AG10803 (cell line): ENCODE results near the gene PIH1D2.
"Not testable (repeated sequence)": the region's sequence is repeated elsewhere in the genome, so short reads cannot be mapped to it uniquely, and the experiment has no call there.

Experiments
- DNase-seq: peaks from one replicate; pipeline ENCODE4 v3.0.0; 2010; ENCODE audit warnings: low read depth
- H3K4me3 ChIP-seq: 2 replicates; pipeline ENCODE4 v1.5.1; 2011; ENCODE audit warnings: mild to moderate bottlenecking, low read length, control low read depth
- CTCF ChIP-seq: conservative IDR thresholded peaks from 2 replicates; pipeline ENCODE4 v1.5.1; 2011; ENCODE audit warnings: mild to moderate bottlenecking, low read length, control low read depth, inconsistent platforms

Gene PIH1D2

DNA sequence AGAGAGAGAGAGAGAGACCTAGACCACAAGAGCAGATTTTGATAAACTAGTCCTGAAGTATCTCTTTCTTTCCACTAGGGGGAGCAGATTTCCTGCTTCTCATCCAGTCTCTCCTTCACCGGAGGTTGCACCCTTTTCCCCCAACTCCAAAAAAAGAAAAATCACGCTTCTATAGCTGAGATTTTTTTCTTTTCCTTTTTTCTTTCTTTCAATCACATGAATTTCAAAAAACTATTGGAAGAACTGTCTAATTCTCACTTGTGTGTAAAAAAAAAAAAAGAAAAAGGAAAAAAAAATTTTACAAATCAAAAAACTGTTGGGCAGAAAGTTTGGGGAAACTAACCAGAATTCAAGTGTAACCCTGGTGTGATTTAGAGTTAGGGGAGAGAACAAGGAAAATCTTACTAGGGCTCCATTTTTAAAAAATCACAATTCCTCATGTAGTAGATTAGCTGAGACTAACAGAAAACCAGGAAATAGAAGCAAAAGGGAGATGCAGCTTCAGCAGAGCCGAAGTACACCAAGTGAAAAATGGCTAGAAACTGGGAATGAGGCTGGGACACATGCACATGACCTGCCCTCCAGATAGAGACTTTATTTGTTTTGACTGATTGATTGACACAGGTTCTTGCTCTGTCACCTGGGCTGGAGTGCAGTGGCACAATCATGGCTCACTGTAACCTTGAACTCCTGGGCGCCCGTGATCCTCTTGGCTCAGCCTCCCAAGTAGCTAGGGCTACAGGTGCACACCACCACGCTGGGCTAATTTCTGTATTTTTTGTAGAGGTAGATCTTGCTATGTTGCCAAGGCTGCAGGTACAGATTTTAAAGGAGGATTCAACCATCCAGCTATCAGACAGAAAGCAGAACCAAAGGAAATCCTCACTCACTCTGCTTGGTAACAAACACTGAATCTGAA is 40.0 kb upstream of the PIH1D2 start:
- peak; percentile 71 for DNase-seq
- peak; percentile 79 for TF ChIP-seq CTCF
- H3K4me3 ChIP-seq = no peak overlapping the region

DNA sequence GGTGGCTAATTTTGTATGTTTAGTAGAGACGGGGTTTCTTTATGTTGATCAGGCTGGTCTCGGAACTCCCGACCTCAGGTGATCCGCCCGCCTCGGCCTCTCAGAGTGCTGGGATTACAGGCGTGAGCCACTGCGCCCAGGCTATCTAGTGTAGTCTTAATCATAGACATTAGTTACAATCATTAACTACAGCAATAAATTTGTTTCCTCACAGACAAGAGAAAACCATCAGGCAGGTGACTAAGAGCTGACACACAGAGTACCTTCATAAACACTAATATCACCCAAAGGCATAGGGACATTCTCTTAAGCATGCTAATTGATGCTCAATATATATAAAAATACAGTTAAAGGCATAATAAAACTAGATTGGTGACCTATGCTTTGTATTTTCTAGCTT is 32.3 kb upstream of the PIH1D2 start:
- no peak for TF ChIP-seq CTCF
- no peak overlapping the region for H3K4me3 ChIP-seq
- no peak for DNase-seq

DNA sequence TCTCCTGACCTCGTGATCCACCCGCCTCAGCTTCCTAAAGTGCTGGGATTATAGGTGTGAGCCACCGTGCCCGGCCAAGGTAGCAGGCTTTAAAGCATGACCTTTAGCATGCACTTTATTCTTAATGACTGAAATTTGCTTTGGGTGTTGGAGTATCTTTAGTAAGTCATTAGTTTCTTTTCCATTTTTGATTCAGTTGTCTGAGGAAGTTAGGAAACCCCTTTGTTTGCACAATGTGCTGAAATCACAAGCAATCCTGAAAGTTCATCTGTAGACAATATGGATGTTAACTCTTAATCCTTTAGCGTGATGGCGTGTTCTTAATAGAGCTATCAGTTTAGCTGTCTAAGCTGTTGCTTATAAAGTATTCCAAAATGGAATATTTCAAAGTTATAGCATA is 29.6 kb upstream of the PIH1D2 start:
- no peak for TF ChIP-seq CTCF
- DNase-seq = no peak
- H3K4me3 ChIP-seq = no peak overlapping the region

DNA sequence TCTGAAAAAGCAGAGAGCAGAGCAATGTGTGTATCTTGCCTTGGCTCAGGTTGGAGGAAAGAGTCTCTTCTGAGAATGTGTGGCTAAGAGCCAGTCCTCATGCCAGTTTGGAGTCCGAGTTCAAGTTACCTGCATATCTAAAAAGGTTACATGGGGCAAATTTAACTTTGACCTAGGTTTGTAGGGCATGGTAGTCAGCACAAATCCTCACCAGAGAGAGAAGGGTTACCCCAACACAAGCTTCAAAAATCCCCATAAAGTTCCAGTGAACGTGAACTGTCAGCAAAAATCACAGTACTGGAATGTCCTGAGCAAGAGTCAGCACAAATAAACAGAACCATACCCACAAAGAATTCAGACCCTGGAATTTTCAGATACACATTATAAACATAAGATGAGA is 26.6 kb upstream of the PIH1D2 start:
- no peak for DNase-seq
- H3K4me3 ChIP-seq = no peak overlapping the region
- no peak for TF ChIP-seq CTCF

GRCh38 chr11:112097734-112098528 is 24.1 kb upstream of the PIH1D2 start:
- DNase-seq = no peak
- no peak for TF ChIP-seq CTCF
- no peak overlapping the region for H3K4me3 ChIP-seq

DNA sequence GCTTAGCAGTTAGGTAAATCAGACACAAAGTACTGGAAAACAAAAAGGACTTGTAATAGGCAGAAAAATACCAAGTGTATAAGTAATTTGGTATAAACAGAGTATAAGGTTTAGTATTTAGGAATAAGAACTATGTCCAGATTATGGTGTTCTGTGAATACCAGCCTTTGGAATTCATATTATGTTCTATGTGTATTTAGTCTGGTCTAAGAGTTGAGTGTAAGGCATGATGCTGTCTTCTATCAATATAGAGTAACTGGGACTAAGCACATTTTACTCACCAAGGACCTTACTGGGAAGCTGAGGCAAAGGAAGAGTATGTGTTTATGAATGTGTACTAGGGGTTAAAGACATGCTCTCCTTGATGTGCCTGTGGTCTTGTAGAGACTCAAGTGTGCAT is 22.4 kb upstream of the PIH1D2 start:
- no peak overlapping the region for H3K4me3 ChIP-seq
- no peak for DNase-seq
- TF ChIP-seq CTCF = no peak

DNA sequence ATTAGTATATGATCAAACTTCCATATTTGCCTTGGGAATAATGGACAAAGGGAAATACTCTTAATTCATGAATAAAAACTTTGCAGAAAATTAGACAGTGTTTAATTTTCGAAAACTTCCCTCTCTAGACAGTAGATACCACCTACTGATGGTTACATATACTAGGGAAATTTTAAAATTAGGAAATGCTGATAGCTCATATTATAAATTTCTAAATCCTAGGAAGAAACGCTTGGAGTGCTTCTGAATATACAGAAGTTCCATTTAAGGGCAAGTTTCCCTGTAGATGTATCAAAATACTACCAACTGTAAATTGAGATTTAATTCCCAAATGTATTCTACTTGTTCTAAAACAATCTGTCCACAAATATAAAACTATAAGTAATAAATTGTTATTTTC is 21.5 kb upstream of the PIH1D2 start:
- not testable (repeated sequence) for DNase-seq

More for the DNA sequence above, 21.5 kb upstream of the PIH1D2 start:
- H3K4me3 ChIP-seq = not testable (repeated sequence)
